ENCODE data around the gene NAXD.

DNA sequence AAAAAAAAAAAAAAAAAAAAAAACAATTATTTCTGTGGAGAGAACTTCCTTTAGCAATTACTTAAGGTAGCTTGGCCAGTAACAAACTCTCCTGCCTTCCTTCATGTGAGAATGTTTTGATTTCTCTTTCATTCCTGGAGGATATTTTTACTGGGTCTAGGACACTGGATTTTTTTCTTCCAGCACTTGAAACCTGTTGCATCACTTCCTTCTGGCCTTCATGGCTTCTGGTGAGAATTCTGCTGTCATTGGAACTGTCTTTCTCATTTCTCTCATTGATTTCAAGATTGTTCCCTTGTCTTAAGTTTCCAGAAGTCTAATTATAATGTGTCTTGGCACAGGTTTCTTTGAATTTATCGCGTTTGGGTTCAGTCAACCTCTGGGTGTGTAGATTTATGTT, 34.5 kb upstream of the NAXD start:
- TF ChIP-seq, protein P1, sequence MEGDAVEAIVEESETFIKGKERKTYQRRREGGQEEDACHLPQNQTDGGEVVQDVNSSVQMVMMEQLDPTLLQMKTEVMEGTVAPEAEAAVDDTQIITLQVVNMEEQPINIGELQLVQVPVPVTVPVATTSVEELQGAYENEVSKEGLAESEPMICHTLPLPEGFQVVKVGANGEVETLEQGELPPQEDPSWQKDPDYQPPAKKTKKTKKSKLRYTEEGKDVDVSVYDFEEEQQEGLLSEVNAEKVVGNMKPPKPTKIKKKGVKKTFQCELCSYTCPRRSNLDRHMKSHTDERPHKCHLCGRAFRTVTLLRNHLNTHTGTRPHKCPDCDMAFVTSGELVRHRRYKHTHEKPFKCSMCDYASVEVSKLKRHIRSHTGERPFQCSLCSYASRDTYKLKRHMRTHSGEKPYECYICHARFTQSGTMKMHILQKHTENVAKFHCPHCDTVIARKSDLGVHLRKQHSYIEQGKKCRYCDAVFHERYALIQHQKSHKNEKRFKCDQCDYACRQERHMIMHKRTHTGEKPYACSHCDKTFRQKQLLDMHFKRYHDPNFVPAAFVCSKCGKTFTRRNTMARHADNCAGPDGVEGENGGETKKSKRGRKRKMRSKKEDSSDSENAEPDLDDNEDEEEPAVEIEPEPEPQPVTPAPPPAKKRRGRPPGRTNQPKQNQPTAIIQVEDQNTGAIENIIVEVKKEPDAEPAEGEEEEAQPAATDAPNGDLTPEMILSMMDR (IDR thresholded peaks at IDR 0.05), result no peak
- no peak for TF ChIP-seq EZH2 (IDR thresholded peaks at IDR 0.05)
